GM19043 (cell line): ENCODE data around the gene CYYR1.

Experiments used
- ATAC-seq: cut with Tn5 transposase; IDR thresholded peaks from one replicate; pipeline ENCODE4 v1.9.1; 2021; ENCODE audit warnings: low read depth; ENCODE audit not compliant: unreplicated experiment

CYYR1 gene

DNA sequence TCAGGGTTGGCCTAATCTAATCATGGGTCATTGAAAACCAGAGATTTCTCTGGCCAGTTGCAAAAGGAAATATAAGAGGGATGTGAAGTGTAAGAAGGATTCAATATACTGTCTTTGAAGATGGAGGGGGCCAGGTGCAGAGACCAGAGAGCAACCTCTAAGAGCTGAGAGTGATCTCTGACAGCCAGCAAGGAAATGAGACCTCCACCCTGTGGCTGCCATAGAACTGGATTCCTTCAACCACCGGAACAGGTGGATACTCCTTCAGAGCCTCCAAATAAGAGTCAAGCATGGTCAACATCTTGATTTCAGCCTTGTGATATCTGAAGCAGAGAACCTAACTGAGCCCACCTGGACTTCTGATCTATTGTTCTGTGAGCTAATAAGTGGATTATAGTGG is 128.4 kb downstream of the CYYR1 start:
- no peak for ATAC-seq

DNA sequence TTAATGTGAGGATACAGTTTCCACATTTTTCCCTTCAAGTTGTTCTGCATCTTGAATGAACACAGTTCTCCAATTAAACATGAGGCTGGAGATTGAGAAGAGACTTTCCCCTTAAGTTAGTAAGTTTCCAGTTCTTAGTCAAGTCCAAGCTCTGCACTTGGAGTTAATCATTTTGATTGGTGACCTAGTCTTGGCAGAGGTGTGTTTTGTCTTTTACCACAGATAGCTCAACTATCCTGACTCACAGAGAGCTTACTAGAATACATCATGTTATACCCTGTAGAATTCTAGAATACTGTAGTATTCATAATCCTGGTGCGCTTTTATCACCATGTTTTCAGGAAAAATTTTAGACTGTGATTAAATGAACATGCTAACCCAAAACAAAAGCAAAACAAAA is 129.2 kb downstream of the CYYR1 start:
- ATAC-seq, result no peak

DNA sequence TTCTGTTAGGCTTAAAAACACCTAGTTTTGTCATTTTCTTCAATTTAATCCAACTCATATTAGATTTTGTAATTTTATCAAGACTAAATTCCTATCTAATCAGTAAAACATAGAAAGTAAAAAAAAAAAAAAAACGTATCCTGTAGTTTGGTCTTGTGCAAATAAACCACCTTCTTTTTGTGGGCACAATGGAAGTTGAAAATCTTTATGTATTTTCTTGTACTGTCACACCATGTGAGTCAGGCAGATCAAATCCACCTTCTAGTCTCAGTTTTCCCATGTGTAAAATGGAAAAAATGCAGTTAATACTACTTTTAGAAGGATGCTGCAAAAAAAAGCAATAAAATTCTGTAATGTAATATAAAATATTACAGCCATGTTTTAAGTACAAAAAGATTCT is 129.8 kb downstream of the CYYR1 start:
- ATAC-seq, result no peak

DNA sequence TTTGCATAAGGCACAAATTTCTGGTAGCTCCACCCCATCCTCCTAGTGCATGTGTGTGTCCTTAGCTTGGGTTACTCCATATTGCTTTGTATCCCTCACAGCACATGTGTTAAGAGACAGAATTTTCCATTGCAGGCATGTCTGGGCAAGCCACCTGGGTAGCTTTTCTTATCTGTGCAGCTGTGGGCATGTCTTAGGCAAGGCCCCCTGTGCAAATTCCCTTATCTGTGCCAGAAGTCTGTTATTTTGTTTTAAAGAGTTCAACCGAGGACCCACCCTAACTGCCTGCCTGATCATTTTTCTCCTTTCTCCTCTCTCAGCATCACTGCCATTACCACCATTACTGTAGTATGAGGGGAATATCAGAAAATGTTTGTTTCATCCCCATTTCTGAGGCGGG is 131.9 kb downstream of the CYYR1 start:
- no peak for ATAC-seq

DNA sequence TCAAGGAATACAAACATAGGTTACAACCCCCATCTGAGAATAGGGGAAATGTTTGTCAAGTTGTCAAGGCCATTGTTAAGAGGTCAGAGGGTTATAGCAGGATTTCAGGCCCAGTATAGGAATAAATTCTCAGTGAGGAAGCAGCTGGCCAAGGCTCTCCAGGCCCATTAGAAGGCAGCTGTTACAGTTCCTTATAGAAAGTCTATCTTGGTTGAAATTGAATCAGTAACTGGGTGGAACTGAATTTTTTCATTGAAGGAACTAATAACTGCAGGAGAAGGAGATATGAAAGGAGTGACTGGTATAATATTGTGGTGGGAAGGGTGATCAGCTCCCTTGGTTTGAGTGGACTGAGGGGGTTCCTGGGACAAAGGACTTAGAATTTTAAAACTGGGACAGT is 134.1 kb downstream of the CYYR1 start:
- ATAC-seq, result no peak

DNA sequence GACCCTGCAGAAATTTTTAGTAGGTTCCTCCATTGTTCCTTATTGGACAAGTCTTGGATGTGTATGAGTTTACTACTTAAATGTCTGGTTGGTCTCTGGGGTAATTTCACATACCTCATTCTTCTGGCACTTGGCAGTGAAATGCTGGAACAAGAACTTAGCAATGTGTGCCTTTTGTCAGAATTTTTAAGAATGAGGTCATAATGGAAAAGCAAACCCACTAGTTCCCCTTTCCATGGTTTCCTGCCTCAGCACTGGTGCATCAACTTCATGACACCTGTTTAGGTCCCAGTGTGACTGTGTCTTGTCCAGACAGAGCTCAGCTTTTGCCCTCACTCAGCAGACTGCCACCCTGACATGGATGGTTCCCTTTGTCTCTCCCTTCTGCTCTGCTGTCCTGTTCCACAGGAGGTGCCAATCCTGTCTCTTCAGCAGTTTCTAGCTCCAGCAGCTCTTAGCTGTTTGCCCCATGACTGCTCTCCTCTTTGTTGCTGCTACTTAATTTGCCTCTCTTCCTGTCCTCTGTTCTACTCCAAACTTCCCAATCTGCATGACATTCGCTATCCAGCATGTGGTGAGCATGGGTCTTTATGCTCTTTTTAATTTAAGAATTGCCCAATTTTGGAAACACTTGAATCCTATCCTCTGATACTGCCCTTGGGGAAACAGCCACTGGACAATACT is 135.6 kb downstream of the CYYR1 start:
- no peak for ATAC-seq

DNA sequence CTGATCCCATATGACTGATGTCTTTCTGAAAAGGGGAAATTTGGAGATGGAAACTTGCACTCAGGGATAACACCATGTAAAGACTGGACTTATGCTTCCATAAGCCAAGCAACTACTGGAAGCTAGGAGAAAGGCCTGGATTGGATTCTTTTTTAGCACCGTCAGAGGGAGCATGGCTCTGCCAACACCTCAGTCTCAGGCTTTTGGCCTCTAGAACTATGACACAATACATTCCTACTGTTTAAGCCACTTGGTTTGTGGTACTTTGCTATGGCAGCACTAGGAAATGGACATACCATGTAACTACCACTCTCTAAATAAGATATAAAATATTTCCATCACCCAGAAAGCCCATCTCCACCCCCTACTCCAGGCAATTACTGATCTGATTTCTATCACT is 139.7 kb downstream of the CYYR1 start:
- ATAC-seq, result no peak

DNA sequence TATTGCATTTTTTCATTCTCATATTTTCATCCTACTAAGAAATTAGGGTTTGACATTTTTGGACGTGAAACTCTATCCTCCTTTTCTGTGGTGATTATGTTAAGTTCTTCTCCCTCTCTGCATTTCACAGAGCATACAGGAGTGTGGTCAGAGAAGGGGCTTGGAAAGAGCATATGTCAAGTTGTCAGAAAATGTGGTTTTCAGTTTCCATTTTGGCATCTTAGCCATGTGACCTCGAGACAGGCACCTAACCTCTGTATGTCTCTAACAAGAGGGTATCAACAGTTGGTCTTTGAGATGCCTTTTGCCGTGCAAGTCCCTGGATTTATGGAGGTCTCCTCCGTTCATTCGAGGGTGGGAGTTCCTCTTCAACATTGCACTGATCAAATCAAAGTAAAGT is 140.7 kb downstream of the CYYR1 start:
- ATAC-seq, result no peak

DNA sequence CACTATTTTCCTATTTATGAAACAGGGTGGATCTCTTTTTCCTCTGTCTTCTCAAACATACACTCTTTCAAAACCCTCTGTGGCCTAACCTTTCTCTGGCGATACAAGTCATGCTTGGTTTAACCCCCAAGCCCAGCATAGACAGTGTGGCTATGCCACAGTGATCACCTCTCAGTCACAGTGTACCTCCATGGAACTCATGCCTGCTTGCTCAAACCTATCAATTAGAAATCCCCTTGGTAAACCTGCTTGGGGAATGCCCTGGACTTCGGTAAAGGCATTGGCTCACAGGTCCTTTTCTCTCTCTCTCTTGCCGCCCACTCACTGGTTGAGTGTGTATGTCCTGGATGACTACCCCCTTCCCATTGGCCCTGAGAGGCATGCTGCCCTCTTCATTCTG is 147.5 kb downstream of the CYYR1 start:
- no peak for ATAC-seq

DNA sequence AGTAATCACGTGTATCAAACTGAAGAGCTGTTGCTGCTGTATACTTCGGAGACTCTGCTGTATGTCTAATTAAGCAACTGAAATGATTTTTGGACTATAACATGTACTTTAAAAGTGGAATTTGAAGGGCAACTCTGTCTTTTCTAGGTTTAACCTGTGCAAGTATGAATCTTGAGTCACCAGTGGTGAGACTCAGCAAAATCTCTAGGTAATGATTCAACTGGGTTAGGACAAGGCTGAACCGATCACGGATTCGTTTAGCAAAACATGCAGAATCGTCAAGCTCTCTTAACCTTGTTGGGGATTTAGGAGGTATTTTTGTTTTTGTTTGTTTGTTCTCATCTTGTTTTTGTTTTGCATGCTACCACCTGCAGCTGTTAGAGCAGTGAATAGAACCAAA is 149.6 kb downstream of the CYYR1 start:
- ATAC-seq, result no peak

DNA sequence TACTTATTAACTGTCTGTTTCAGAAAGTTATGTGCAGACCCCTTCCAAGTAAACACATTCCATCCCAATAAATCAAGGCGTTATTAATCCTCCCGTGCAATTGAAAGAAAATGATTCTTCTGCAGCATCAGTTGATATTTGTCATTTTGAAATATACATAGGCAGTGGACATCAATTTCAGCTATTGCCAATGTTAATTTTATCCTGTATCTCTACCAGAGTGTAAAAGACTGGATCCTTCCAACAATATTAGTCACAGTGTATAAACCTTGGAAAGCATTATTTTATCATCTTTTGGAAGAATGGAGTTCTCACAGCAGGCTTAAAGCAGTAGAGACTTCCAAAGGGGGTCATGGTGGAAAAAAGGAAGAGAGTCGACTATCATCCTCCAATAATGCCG is 150.4 kb downstream of the CYYR1 start:
- no peak for ATAC-seq

DNA sequence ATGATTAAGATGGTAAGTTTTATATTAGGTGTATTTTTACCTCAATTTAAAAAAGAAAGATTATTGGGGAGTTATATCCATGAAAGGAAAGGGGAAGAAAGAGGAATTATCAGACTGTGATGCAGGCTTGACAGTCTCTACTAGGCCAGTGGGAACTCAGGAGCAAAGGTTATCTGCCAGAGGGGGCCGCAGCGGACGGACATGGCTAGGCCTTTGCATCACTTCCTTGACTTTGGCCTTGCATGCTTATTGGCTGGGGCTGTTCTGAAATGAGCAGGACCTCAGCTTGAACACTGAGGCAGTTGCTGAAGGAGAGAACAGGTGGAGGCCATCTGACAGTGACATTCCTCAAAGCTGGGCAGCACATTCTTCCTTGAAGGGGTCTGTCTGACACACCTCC is 150.9 kb downstream of the CYYR1 start:
- ATAC-seq, result no peak

DNA sequence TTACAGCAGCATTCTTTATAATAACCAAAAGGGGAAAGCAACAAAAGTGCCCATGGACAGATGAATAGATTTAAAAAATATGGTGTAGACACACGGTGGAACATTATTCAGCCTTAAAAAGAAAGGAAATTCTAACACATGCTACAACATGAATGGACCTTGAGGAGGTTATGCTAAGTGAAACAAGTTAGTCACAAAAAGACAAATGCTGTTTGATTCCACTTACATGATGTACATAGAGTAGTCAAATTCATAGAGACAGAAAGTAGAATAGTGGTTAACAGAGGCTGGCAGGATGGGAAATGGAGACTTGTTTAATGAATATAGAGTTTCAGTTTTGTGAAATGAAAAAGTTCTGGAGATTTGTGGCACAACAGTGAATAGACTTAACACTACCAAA is 151.4 kb downstream of the CYYR1 start:
- no peak for ATAC-seq
